ENCODE measurements around the gene VPS33A.
"Not testable (repeated sequence)": the region's sequence is repeated elsewhere in the genome, so short reads cannot be mapped to it uniquely, and the experiment has no call there.

VPS33A gene

GRCh38 chr12:122204167-122205052 is 61.9 kb downstream of the VPS33A start:
- H3K9ac ChIP-seq (ENCODE audit: low read length), result no peak overlapping the region

GRCh38 chr12:122203301-122204166 is 62.8 kb downstream of the VPS33A start, which contains the start of gene B3GNT4:
B3GNT4 (plus strand) TSS chr12:122203709; CDS start chr12:122204619, 910 bp downstream.
- Histone ChIP-seq H3K9ac (ENCODE audit: low read length) (no peak within 1 kb of the TSS), H3K4me3 (ENCODE audit: low read depth in 1 of 2, low read length in 2 of 2) (peak within 1 kb of the TSS; percentile 32 to 38), H3K9me3 (ENCODE audit: low read length) (no peaks in the 10 kb centered on the region), H3K36me3 (ENCODE audit: insufficient read depth, low read length) (peaks cover 20% of the 10 kb centered on the region), H3K4me1 (ENCODE audit: insufficient read depth, low read length) (no peaks in the 10 kb centered on the region), H3K27ac (ENCODE audit: low read depth, low read length) (no peak within 1 kb of the TSS), H3K27me3 (ENCODE audit: control insufficient read depth in 1 of 2, insufficient read depth in 2 of 2, low read length in 2 of 2) (peaks cover 32 to 53% of the 10 kb centered on the region in 2 donors)

More at GRCh38 chr12:122204167-122205052, 61.9 kb downstream of the VPS33A start:
- H3K27me3 ChIP-seq (ENCODE audit: control insufficient read depth in 1 of 2, insufficient read depth in 2 of 2, low read length in 2 of 2), result peaks cover 32 to 53% of the 10 kb centered on the region in 2 donors
- peaks cover 24% of the 10 kb centered on the region for H3K36me3 ChIP-seq (ENCODE audit: insufficient read depth, low read length)
- H3K27ac ChIP-seq (ENCODE audit: low read depth, low read length), result no peak overlapping the region
- no peaks in the 10 kb centered on the region for H3K9me3 ChIP-seq (ENCODE audit: low read length)
- peak overlapping the region; percentile 7 to 18 for H3K4me3 ChIP-seq (ENCODE audit: low read depth in 1 of 2, low read length in 2 of 2)
- H3K4me1 ChIP-seq (ENCODE audit: insufficient read depth, low read length), result no peaks in the 10 kb centered on the region

GRCh38 chr12:122202811-122203210 is 63.5 kb downstream of the VPS33A start:
- not testable (repeated sequence) for H3K27ac ChIP-seq (ENCODE audit: low read depth, low read length); H3K4me1 ChIP-seq (ENCODE audit: insufficient read depth, low read length); H3K9me3 ChIP-seq (ENCODE audit: low read length); H3K9ac ChIP-seq (ENCODE audit: low read length)
- Histone ChIP-seq H3K4me3 (ENCODE audit: low read depth in 1 of 2, low read length in 2 of 2) (peak overlapping the region; percentile 32 to 38), H3K36me3 (ENCODE audit: insufficient read depth, low read length) (peaks cover 13% of the 10 kb centered on the region), H3K27me3 (ENCODE audit: control insufficient read depth in 1 of 2, insufficient read depth in 2 of 2, low read length in 2 of 2) (peaks cover 32 to 53% of the 10 kb centered on the region in 2 donors)

- H3K36me3 ChIP-seq (ENCODE audit: insufficient read depth, low read length), result peaks cover 5% of the 10 kb centered on the region
These were observed 64.3 kb downstream of the VPS33A start for GRCh38 chr12:122202017-122202416.

GRCh38 chr12:122201381-122201780 is 64.9 kb downstream of the VPS33A start:
- Histone ChIP-seq H3K9me3 (ENCODE audit: low read length) (no peaks in the 10 kb centered on the region), H3K27ac (ENCODE audit: low read depth, low read length) (no peak overlapping the region), H3K27me3 (ENCODE audit: control insufficient read depth in 1 of 2, insufficient read depth in 2 of 2, low read length in 2 of 2) (peaks cover 32 to 53% of the 10 kb centered on the region in 2 donors), H3K9ac (ENCODE audit: low read length) (no peak overlapping the region), H3K4me1 (ENCODE audit: insufficient read depth, low read length) (no peaks in the 10 kb centered on the region), H3K36me3 (ENCODE audit: insufficient read depth, low read length) (no peaks in the 10 kb centered on the region), H3K4me3 (ENCODE audit: low read depth in 1 of 2, low read length in 2 of 2) (no peak overlapping the region)

More at GRCh38 chr12:122202017-122202416, 64.3 kb downstream of the VPS33A start:
- peaks cover 32 to 53% of the 10 kb centered on the region in 2 donors for H3K27me3 ChIP-seq (ENCODE audit: control insufficient read depth in 1 of 2, insufficient read depth in 2 of 2, low read length in 2 of 2)
- no peak overlapping the region for H3K27ac ChIP-seq (ENCODE audit: low read depth, low read length)
- no peak overlapping the region for H3K4me3 ChIP-seq (ENCODE audit: low read depth in 1 of 2, low read length in 2 of 2)
- no peaks in the 10 kb centered on the region for H3K9me3 ChIP-seq (ENCODE audit: low read length)
- no peak overlapping the region for H3K9ac ChIP-seq (ENCODE audit: low read length)
- no peaks in the 10 kb centered on the region for H3K4me1 ChIP-seq (ENCODE audit: insufficient read depth, low read length)

- no peak overlapping the region for H3K4me3 ChIP-seq (ENCODE audit: low read depth in 1 of 2, low read length in 2 of 2)
- H3K9ac ChIP-seq (ENCODE audit: low read length), result no peak overlapping the region
- H3K27me3 ChIP-seq (ENCODE audit: control insufficient read depth in 1 of 2, insufficient read depth in 2 of 2, low read length in 2 of 2), result peaks cover 32 to 53% of the 10 kb centered on the region in 2 donors
- H3K36me3 ChIP-seq (ENCODE audit: insufficient read depth, low read length), result no peaks in the 10 kb centered on the region
- H3K4me1 ChIP-seq (ENCODE audit: insufficient read depth, low read length), result no peaks in the 10 kb centered on the region
- no peak overlapping the region for H3K27ac ChIP-seq (ENCODE audit: low read depth, low read length)
- H3K9me3 ChIP-seq (ENCODE audit: low read length), result no peaks in the 10 kb centered on the region
These were observed 65.6 kb downstream of the VPS33A start for GRCh38 chr12:122200541-122201175.

GRCh38 chr12:122199484-122200355 is 66.6 kb downstream of the VPS33A start:
- Histone ChIP-seq H3K27me3 (ENCODE audit: control insufficient read depth in 1 of 2, insufficient read depth in 2 of 2, low read length in 2 of 2) (peaks cover 24 to 44% of the 10 kb centered on the region in 2 donors), H3K4me3 (ENCODE audit: low read depth in 1 of 2, low read length in 2 of 2) (no peak overlapping the region), H3K9ac (ENCODE audit: low read length) (no peak overlapping the region), H3K27ac (ENCODE audit: low read depth, low read length) (no peak overlapping the region), H3K36me3 (ENCODE audit: insufficient read depth, low read length) (no peaks in the 10 kb centered on the region), H3K9me3 (ENCODE audit: low read length) (no peaks in the 10 kb centered on the region), H3K4me1 (ENCODE audit: insufficient read depth, low read length) (no peaks in the 10 kb centered on the region)

- Histone ChIP-seq H3K27me3 (ENCODE audit: control insufficient read depth in 1 of 2, insufficient read depth in 2 of 2, low read length in 2 of 2) (peaks cover 19 to 24% of the 10 kb centered on the region in 2 donors), H3K4me3 (ENCODE audit: low read depth in 1 of 2, low read length in 2 of 2) (no peak overlapping the region), H3K4me1 (ENCODE audit: insufficient read depth, low read length) (no peaks in the 10 kb centered on the region), H3K27ac (ENCODE audit: low read depth, low read length) (no peak overlapping the region), H3K9me3 (ENCODE audit: low read length) (no peaks in the 10 kb centered on the region), H3K9ac (ENCODE audit: low read length) (no peak overlapping the region), H3K36me3 (ENCODE audit: insufficient read depth, low read length) (no peaks in the 10 kb centered on the region)
These were observed 68.7 kb downstream of the VPS33A start for GRCh38 chr12:122197612-122197966.

- Histone ChIP-seq H3K27ac (ENCODE audit: low read depth, low read length) (no peak overlapping the region), H3K4me1 (ENCODE audit: insufficient read depth, low read length) (no peaks in the 10 kb centered on the region), H3K36me3 (ENCODE audit: insufficient read depth, low read length) (no peaks in the 10 kb centered on the region), H3K4me3 (ENCODE audit: low read depth in 1 of 2, low read length in 2 of 2) (no peak overlapping the region), H3K27me3 (ENCODE audit: control insufficient read depth in 1 of 2, insufficient read depth in 2 of 2, low read length in 2 of 2) (peaks cover 3 to 7% of the 10 kb centered on the region in 2 donors), H3K9me3 (ENCODE audit: low read length) (no peaks in the 10 kb centered on the region), H3K9ac (ENCODE audit: low read length) (no peak overlapping the region)
These were observed 70.9 kb downstream of the VPS33A start for GRCh38 chr12:122195405-122195804.

GRCh38 chr12:122194804-122195203 is 71.5 kb downstream of the VPS33A start:
- Histone ChIP-seq H3K4me1 (ENCODE audit: insufficient read depth, low read length) (no peaks in the 10 kb centered on the region), H3K27ac (ENCODE audit: low read depth, low read length) (no peak overlapping the region), H3K4me3 (ENCODE audit: low read depth in 1 of 2, low read length in 2 of 2) (no peak overlapping the region), H3K9me3 (ENCODE audit: low read length) (no peaks in the 10 kb centered on the region), H3K36me3 (ENCODE audit: insufficient read depth, low read length) (no peaks in the 10 kb centered on the region), H3K27me3 (ENCODE audit: control insufficient read depth in 1 of 2, insufficient read depth in 2 of 2, low read length in 2 of 2) (peaks cover 0 to 1% of the 10 kb centered on the region in 2 donors), H3K9ac (ENCODE audit: low read length) (no peak overlapping the region)

All from muscle layer of colon (tissue), 2 donors.